Subcutaneous abdominal adipose tissue (tissue), 5 donors: ENCODE results near the gene DOCK1.

Experiments used
- H3K27ac ChIP-seq: one replicate; pipeline ENCODE4 v1.7.0; 2013; ENCODE audit warnings: low read depth, mild to moderate bottlenecking, inconsistent platforms, low read length, moderate library complexity
- H3K27me3 ChIP-seq, 5 donors: one replicate each; pipeline ENCODE4 v1.7.0; 2013; ENCODE audit warnings: low read length in 5 of 5, inconsistent platforms in 1 of 5; ENCODE audit not compliant: control insufficient read depth in 5 of 5, insufficient read depth in 4 of 5
- H3K36me3 ChIP-seq, 5 donors: one replicate each; pipeline ENCODE4 v1.7.0; 2013; ENCODE audit warnings: low read length in 5 of 5; ENCODE audit not compliant: control insufficient read depth in 5 of 5, insufficient read depth in 5 of 5
- H3K4me1 ChIP-seq, 5 donors: one replicate each; pipeline ENCODE4 v1.7.0; 2013; ENCODE audit warnings: low read length in 5 of 5, mild to moderate bottlenecking in 3 of 5, moderate library complexity in 1 of 5; ENCODE audit not compliant: control insufficient read depth in 5 of 5, insufficient read depth in 5 of 5
- H3K4me3 ChIP-seq, 5 donors: one replicate each; pipeline ENCODE4 v1.7.0; 2013; ENCODE audit warnings: low read length in 5 of 5, low read depth in 1 of 5
- H3K9ac ChIP-seq, 5 donors: one replicate each; pipeline ENCODE4 v1.7.0; 2013; ENCODE audit warnings: low read length in 5 of 5, mild to moderate bottlenecking in 4 of 5, moderate library complexity in 3 of 5
- H3K9me3 ChIP-seq, 5 donors: one replicate each; pipeline ENCODE4 v1.7.0; 2013; ENCODE audit warnings: low read length in 5 of 5; ENCODE audit not compliant: control insufficient read depth in 5 of 5
- donor health status: healthy.
- donor health status: healthy.
- donor health status: healthy.
- donor health status: healthy.
- donor health status: healthy.

The DOCK1 gene

DNA sequence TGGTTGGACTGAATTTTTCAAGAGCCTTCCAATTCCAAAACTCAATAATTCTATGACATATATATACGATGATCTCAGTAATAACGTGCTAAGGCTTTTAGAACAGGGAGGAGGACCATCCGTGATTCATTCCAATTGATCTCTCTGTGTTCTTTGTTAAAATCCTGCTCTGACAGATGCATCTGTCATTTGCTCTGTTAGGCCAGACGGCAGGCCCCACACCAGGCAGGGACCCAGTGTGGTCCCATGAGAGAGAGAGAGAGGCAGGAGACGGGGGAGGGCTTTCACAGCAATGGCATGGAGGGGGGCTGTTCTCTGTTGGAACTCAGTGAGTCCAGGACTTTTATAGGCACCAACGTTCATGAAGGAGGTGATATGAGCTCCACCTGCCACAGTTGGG is 451.1 kb downstream of the DOCK1 start:
- no peaks in the 10 kb centered on the region for H3K9me3 ChIP-seq
- peaks cover 0 to 23% (median 14%) of the 10 kb centered on the region in 5 donors for H3K36me3 ChIP-seq

DNA sequence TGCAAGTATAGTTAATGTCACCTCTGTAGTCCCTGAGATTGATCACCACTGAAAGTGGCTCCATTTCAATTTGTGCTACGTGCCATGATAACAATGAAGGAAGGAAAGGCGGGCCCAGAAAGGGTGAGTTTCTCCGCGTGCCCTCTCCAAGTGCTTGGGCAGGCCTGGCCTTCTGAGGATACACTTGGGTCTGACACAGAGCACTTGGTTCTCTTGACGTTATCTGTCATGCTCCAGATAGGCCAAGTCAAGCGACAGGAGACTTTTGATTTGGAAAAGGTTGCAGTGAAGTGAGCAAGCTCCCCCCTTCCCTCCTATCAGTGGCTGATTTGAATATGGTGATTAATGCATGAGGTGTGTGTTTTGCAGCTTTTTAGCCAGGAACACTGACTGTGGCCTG is 452.0 kb downstream of the DOCK1 start:
- Histone ChIP-seq H3K4me3 (no peak overlapping the region), H3K27me3 (no peaks in the 10 kb centered on the region), H3K36me3 (peaks cover 1 to 25% (median 20%) of the 10 kb centered on the region in 5 donors), H3K9ac (no peak overlapping the region), H3K9me3 (no peaks in the 10 kb centered on the region), H3K27ac (no peak overlapping the region), H3K4me1 (peaks cover 0 to 6% (median 5%) of the 10 kb centered on the region in 5 donors)

More for the DNA sequence above, 451.1 kb downstream of the DOCK1 start:
- Histone ChIP-seq H3K9ac (no peak overlapping the region), H3K4me3 (no peak overlapping the region), H3K27ac (no peak overlapping the region), H3K4me1 (peaks cover 0 to 6% (median 5%) of the 10 kb centered on the region in 5 donors), H3K27me3 (no peaks in the 10 kb centered on the region)

DNA sequence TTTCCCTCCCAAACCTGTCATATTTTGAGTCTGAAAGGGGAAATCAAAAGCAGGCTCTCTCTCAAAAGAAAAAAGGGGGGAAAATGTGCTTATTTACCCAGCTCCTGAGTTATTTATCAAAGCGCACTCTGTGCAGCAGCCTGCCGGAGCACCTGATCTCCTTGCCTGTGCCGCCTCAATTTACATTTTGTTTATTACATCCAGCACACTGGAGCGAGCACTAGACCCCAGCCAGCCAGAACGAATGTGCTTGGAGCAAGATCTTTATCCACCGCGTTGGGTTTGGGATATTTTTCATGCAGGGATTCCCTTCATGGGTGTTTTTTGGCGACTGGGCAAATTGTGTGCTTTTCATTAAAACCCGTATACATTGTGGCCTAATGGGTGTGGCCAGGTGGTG is 453.1 kb downstream of the DOCK1 start:
- Histone ChIP-seq H3K27me3 (no peaks in the 10 kb centered on the region), H3K4me3 (no peak overlapping the region), H3K4me1 (peaks cover 0 to 6% (median 5%) of the 10 kb centered on the region in 5 donors), H3K9me3 (no peaks in the 10 kb centered on the region), H3K9ac (no peak overlapping the region), H3K27ac (no peak overlapping the region), H3K36me3 (peaks cover 4 to 34% (median 27%) of the 10 kb centered on the region in 5 donors)

DNA sequence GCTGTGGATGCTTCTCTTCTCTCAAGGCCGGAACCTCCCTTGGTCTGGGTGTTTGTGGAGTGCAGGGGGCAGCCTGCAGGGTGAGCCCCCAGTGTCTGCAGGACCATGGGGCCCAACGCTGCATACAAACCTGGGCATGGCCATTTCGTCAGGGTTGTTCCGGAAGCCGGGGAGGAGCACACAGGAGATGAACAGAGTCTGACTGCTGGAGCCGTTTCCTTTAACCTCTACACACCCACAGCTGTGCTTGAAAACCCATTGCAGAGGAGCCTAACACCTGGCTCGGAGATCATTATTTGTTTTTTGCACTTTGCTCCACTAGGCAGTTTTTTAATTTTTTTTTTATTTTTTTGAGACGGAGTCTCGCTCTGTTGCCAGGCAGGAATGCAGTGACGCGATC is 458.8 kb downstream of the DOCK1 start:
- H3K9me3 ChIP-seq: no peaks in the 10 kb centered on the region
- no peak overlapping the region for H3K9ac ChIP-seq
- H3K27ac ChIP-seq: no peak overlapping the region
- H3K27me3 ChIP-seq: no peaks in the 10 kb centered on the region
- H3K36me3 ChIP-seq: peaks cover 7 to 45% (median 17%) of the 10 kb centered on the region in 5 donors
- no peak overlapping the region for H3K4me3 ChIP-seq
- H3K4me1 ChIP-seq: peaks cover 0 to 11% (median 0%) of the 10 kb centered on the region in 5 donors

DNA sequence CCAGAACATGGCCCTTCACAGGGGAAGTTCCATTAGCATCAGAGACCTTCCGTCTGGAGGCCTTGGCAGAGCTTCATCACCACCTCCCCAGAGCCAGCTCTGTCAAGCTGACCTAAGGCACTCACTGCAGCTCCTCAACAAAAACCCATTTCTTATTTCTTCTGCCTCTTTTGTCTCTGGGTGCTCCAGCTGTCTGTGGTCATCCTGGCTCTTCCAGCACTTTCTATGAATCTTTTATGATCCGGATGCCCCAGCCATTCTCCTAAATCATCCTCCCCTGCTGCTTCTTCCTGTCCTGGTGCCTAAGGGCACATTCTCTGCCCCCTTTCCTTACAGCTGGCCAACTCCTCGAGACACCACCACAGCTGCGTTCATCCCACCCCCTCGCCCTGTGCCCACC is 462.9 kb downstream of the DOCK1 start:
- Histone ChIP-seq H3K4me1 (peaks cover 0 to 11% (median 0%) of the 10 kb centered on the region in 5 donors), H3K9me3 (no peaks in the 10 kb centered on the region), H3K27ac (no peak overlapping the region), H3K4me3 (no peak overlapping the region), H3K9ac (no peak overlapping the region), H3K27me3 (no peaks in the 10 kb centered on the region), H3K36me3 (peaks cover 6 to 29% (median 11%) of the 10 kb centered on the region in 5 donors)

DNA sequence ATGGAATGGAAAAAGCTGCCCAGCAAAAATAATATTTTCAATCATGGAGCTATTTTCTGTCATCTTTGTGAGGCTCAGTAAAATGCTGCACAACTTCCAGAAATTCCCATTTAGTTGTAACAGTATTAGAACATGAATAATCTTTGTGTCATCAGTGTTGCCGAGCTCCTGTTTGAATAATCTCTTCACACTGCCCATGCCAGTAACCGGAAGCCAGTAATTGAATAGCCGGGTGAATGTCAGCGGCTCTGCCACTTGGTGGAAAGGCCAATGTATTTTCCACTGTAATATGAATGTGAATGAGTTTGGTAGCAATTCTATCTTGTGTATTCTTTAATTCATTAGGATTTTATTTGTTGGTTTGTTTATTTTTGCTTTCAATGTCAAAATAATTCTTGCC is 463.7 kb downstream of the DOCK1 start:
- Histone ChIP-seq H3K4me3 (no peak overlapping the region), H3K9me3 (no peaks in the 10 kb centered on the region), H3K4me1 (peaks cover 0 to 6% (median 0%) of the 10 kb centered on the region in 5 donors), H3K27me3 (no peaks in the 10 kb centered on the region), H3K27ac (no peak overlapping the region), H3K9ac (no peak overlapping the region), H3K36me3 (peaks cover 8 to 28% (median 13%) of the 10 kb centered on the region in 5 donors)

DNA sequence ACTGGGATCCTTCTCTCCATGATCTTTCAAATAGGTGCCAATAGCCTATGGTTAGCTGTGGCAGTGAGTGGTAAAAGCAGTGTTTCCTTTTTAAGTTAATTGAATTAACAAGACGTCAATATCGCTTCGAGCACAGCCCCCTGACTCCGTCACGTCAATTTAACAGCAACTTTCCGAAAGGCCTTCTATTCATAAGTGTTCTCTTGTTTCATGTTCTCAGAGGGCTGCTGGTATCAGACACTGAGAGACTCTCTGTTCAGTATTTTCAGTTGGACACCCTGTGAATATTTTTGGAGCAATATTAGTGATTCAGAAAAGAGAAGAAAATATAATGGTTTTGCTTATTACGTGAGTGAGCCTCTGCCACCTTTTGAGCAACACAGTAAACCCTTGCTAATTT is 465.4 kb downstream of the DOCK1 start:
- Histone ChIP-seq H3K27ac (no peak overlapping the region), H3K36me3 (peaks cover 9 to 41% (median 29%) of the 10 kb centered on the region in 5 donors), H3K9me3 (no peaks in the 10 kb centered on the region), H3K9ac (no peak overlapping the region), H3K27me3 (no peaks in the 10 kb centered on the region), H3K4me1 (no peaks in the 10 kb centered on the region), H3K4me3 (no peak overlapping the region)

DNA sequence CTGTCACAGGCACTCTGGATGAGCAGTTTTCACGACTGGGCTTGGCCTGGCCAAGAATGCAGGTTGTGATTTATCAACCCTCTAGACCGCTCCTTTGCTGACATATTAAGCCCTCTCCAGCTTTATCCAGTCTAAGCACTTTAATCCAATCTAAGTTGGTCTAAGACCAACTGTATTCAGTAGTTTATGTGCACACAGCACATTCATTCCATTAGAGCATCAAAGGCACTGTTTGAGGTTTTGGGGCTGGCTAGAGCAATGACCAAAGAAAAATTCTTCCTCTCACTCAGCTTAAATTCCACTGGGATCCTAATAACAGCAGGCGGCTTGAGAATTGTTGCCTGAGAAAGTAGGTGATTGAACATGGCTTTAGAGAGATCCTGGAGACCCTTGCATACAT is 467.1 kb downstream of the DOCK1 start:
- Histone ChIP-seq H3K9me3 (no peaks in the 10 kb centered on the region), H3K36me3 (peaks cover 16 to 33% (median 27%) of the 10 kb centered on the region in 5 donors), H3K27ac (no peak overlapping the region), H3K9ac (no peak overlapping the region), H3K4me3 (no peak overlapping the region), H3K4me1 (no peaks in the 10 kb centered on the region), H3K27me3 (no peaks in the 10 kb centered on the region)

DNA sequence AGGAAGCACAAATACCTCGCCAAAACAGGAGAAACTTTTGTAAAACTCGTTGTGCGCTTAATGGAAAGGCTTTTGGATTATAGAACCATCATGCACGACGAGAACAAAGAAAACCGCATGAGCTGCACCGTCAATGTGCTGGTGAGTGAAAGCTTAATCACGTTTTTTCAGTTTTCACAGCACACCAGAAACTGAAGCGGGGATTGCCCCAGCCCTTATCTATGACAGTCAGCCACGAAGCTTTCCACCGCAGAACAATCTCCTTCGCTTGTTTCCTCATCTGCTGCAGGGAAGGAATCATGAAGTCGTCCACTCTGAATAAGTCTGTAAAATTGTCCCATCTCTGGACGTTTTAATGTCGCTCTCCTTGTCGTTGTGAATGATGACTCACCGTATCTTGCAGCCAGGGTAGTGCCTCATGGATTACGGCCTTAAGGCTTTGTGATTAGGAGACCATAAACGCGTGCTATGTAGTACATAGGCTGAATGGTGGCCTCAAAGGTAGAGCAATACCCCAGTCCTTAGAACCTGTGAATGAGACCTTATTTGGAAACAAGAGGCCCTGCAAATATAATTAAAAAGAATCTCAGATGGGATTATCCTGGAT is 468.9 kb downstream of the DOCK1 start:
- no peak overlapping the region for H3K9ac ChIP-seq
- H3K4me1 ChIP-seq: no peaks in the 10 kb centered on the region
- H3K9me3 ChIP-seq: no peaks in the 10 kb centered on the region
- H3K27me3 ChIP-seq: no peaks in the 10 kb centered on the region
- H3K36me3 ChIP-seq: peaks cover 16 to 30% (median 26%) of the 10 kb centered on the region in 5 donors
- no peak overlapping the region for H3K4me3 ChIP-seq
- no peak overlapping the region for H3K27ac ChIP-seq

DNA sequence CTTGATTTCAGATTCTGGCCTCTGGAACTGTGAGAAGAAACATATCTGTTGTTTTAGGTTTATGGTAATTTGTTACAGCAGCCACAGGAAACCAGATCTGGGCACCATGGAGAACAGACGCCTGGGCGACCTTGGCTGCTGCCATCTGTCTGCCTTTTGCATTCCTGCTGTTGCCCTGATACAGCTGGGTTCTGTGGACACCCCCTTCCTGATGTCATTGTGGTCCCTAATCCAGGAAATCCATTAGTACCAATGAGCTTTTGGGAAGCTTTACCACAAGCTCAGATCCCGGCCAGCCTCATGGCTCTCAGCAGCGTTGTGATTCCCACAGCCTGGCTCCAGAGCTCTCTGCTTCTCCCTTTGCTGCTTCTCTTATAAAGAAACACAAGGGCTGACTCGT is 469.7 kb downstream of the DOCK1 start:
- Histone ChIP-seq H3K4me1 (no peaks in the 10 kb centered on the region), H3K27me3 (no peaks in the 10 kb centered on the region), H3K27ac (no peak overlapping the region), H3K36me3 (peaks cover 16 to 27% (median 26%) of the 10 kb centered on the region in 5 donors), H3K9ac (no peak overlapping the region), H3K4me3 (no peak overlapping the region), H3K9me3 (no peaks in the 10 kb centered on the region)
